Stimulated activated CD8-positive, alpha-beta memory T cell treated with anti-CD3 and anti-CD28 coated beads, Interleukin-12 subunit alpha, Interleukin-12 subunit beta, amount 100 ng/mL, for 24 hours (primary cell): ENCODE measurements around the gene LEAP2.
A peak's percentile ranks its signal among the peaks of the same experiment; 100 is the strongest.

Source experiments
- DNase-seq: peaks from one replicate; pipeline ENCODE4 v3.0.0-alpha.2; 2020; ENCODE audit errors: extremely low read depth

LEAP2 gene

GRCh38 chr5:132873119-132873929 is at the start of gene LEAP2:
LEAP2 (plus strand) TSS chr5:132873668; CDS start chr5:132873695, 27 bp downstream.
- no peak for DNase-seq

GRCh38 chr5:132824426-132824825 is 49.0 kb upstream of the LEAP2 start:
- no peak for DNase-seq

- DNase-seq = no peak
Observed at GRCh38 chr5:132825033-132825833, 48.2 kb upstream of the LEAP2 start.

GRCh38 chr5:132825834-132826391 is 47.6 kb upstream of the LEAP2 start:
- no peak for DNase-seq

GRCh38 chr5:132826424-132827082 is 46.9 kb upstream of the LEAP2 start:
- no peak for DNase-seq

- DNase-seq = no peak
Observed at GRCh38 chr5:132827943-132828673, 45.4 kb upstream of the LEAP2 start.

GRCh38 chr5:132828846-132829494 is 44.5 kb upstream of the LEAP2 start:
- no peak for DNase-seq

GRCh38 chr5:132829742-132830435 is 43.6 kb upstream of the LEAP2 start:
- peak; percentile 42 for DNase-seq

- no peak for DNase-seq
Observed at GRCh38 chr5:132830436-132831094, 42.9 kb upstream of the LEAP2 start, which contains the start of gene SHROOM1. SHROOM1 (minus strand) TSS chr5:132830647; CDS start chr5:132826140, 4,507 bp downstream.

- no peak for DNase-seq
Observed at GRCh38 chr5:132831095-132831860, 42.2 kb upstream of the LEAP2 start.

- no peak for DNase-seq
Observed at GRCh38 chr5:132832612-132833011, 40.9 kb upstream of the LEAP2 start.

- no peak for DNase-seq
Observed at GRCh38 chr5:132834057-132834456, 39.4 kb upstream of the LEAP2 start.

- no peak for DNase-seq
Observed at GRCh38 chr5:132836852-132837251, 36.6 kb upstream of the LEAP2 start.

GRCh38 chr5:132837868-132838267 is 35.6 kb upstream of the LEAP2 start:
- DNase-seq = no peak

- DNase-seq = no peak
Observed at GRCh38 chr5:132838516-132839282, 34.8 kb upstream of the LEAP2 start.

GRCh38 chr5:132839426-132840301 is 33.8 kb upstream of the LEAP2 start:
- DNase-seq = no peak

- DNase-seq = no peak
Observed at GRCh38 chr5:132840313-132840712, 33.2 kb upstream of the LEAP2 start.
